SK-N-DZ (cell line): ENCODE data around the gene PTH2.

Source experiments
- DNase-seq: peaks from one replicate; pipeline ENCODE4 v3.0.0-alpha.2; 2015; ENCODE audit warnings: low spot score

The PTH2 gene

DNA sequence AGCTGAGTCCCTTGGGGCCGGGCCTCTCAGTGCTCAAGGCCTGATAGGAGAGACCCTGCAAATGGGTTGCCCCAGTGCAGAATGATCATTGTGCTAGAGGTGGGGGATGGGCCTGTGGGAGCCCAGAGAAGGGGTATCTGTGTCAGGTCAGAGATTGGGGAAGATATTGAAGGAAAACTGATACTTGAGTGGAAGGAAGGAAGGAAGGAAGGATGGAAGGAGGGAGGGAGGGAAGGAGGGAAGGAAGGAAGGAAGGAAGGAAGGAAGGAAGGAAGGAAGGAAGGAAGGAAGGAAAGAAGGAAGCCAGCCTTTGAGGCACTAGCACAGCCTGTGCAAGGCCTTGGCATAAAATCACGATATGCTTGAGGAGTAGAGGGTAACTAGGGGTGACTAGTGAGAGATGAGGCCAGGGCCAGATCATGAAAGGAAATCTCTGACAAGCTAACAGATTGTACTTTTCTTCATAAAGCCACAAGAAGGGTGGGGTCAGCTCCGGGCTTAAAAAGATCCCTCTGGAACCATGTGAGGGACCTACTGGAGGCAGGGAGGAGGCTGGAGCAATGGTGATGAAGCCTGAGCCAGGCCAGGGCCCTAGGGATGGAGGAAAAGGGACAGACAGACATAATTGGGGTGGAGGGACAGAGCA lies 11.4 kb downstream of the PTH2 start:
- DNase-seq = no peak

DNA sequence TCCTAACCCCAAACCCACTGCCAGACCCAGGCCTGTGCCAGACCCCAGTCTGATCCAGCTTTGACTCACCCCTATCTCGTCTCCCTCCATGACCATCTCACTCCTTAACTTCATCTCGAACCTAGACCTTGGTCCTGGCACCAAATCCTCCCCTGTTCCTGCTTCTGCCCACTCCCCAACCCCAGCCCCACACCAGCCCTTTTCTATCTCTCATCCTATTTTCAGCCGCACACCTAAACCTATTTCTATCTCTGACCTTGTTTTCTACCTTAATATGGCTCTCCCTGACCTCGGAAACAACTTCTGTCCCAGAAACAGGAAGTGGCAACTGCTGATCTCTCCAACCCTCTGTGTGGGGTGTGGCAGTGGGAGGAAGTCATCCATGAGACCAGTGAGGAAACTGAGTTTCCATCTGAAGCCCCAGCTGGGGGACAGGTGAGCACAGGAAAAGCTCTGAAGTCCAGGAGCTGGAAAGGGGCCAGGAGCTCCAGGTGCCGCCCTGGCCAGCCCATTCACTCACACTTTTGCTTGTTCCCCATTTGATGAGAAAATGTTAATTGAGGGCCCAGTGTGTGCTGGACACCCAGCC lies 13.7 kb downstream of the PTH2 start:
- no peak for DNase-seq

DNA sequence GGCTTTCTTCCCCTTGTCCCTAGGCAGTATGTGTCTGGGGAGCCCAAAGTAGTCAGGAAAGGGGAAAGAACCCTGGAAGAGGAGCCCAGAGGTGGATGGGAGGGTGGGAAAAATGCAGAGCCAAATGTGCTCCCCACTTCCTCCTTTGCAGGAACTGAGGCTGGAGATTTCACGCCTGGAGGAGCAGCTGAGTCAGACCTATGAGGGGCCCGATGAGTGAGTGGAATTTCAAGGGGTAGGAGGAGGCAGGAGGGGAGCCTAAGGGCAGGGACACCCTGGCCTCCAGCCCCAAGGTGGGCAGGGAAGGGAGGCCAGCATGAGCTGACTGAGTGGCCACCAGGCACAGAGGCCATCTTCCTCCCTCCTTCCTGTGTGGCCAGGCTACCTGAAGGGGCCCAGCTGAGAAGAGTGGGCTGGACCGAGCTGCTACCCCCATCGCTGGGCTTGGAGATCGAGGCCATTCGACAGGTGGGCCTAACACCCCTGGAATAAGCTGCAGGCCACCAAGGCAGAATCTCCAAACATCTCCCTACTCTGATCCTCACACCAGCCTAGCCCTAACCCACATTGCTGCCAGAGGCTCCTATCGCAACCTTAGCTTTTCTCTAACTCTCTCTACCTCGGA lies 14.3 kb downstream of the PTH2 start:
- DNase-seq = no peak

DNA sequence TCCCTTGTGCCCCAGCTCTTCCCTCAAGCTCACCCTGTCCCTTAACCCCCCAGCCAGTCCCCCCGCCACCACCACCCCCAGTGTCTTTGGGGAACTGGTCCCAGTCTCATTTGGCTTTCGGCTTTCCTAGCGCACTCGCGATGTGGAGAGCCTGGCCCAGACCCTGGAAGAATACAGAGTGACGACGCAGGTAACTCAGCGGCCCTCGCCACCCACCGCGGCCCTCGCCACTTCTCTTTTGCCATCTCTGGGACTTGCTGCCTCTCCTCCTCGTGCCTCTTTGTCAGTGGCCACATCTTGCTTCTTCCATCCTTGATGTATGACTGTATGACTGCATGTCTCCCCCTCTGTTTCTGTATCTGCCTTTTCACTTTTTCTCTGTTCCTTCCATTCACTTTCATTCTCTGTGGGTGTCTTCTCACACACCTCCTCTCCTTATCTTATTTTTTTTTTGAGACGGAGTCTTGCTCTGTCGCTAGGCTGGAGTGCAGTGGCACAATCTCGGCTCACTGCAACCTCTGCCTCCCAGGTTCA lies 15.7 kb downstream of the PTH2 start:
- no peak for DNase-seq

DNA sequence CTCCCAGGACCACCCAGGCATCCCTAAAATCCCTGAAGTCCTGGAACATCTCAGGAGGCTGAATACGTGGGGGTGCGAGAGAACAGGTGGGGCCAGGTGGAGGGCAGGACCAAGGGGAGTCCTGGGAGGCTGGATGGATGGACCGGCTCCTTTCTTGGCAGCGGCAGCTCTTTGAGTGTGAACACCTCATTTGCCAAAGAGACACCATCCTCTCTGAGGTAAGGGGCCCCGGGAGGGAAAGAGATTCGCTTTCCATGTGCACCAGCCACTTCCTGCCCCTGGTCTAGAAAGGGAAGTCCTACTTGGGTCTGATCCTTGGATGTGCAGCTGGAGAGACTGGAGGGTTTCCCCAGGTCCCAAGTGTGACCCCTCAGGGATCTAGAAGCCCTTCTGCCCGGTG lies 16.2 kb downstream of the PTH2 start:
- no peak for DNase-seq

DNA sequence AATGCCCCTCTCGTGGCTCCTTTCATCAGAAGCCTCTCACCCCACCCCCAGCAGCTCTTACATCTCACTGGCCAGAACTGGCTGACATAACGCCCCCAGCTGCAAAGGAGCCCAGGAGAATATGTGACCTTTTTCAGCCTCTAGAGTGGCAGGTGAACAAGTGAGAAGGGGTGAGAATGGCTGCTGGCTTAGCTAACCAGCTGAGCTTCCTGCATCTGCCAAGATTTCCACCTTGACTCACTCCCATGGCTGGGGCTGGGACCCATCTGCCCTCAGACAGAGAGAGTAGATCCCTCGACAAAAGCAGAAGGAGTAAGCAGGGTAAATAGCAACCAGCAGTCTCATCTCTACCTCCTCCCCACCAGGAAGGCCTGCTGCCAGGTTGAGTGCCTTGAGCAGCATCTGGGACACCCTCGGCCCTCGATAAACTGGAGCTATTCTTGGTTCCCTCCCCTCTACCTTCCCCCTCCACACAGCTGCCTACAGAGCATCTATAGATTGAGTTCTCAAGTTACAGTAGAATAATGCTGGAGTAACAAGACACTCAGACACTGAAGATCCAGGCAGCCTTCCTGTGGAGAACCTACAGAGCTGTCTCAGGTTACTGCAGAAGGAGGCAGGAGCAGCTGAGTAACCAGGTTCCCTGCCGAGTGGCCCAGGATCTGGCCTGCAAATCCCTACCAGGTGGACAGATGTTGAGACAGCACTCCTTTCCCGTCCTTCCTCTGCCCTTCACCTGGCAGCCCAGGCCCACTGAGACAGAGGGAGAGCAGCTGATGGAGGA lies 19.6 kb downstream of the PTH2 start:
- no peak for DNase-seq

DNA sequence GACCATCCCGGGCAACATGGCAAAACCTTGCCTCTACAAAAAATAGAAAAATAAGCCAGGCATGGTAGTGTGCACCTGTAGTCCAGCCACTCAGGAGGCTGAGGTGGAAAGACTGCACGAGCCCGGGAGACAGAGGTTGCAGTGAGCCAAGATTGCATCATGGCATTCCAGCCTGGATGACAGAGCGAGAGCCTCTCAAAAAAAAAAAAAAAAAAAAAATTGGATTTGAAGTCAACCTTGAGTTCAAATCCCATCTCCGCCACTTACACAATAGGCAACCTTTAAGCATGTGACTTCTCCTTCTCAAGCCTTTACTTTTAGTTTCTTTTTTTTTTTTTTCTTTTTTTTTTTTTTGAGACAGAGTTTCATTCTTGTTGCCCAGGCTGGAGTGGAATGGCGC lies 23.2 kb downstream of the PTH2 start:
- no peak for DNase-seq

DNA sequence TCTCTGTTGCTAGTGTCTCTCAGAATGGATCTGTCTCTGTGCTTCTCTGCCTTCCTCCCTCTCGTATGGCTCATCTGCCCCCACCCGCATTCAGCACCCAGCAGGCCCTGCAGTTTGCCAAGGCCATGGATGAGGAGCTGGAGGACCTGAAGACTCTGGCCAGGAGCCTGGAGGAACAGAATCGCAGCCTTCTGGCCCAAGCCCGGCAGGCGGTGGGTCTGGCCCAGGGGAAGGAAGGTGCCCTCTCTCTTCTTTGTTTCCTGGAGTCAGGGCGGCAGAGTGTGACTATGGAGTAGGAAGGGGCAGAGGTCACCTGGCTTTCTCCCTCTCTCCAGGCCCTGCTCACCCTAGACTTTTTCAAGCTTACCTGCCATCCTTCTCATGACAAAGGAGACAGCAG lies 24.3 kb downstream of the PTH2 start:
- no peak for DNase-seq

DNA sequence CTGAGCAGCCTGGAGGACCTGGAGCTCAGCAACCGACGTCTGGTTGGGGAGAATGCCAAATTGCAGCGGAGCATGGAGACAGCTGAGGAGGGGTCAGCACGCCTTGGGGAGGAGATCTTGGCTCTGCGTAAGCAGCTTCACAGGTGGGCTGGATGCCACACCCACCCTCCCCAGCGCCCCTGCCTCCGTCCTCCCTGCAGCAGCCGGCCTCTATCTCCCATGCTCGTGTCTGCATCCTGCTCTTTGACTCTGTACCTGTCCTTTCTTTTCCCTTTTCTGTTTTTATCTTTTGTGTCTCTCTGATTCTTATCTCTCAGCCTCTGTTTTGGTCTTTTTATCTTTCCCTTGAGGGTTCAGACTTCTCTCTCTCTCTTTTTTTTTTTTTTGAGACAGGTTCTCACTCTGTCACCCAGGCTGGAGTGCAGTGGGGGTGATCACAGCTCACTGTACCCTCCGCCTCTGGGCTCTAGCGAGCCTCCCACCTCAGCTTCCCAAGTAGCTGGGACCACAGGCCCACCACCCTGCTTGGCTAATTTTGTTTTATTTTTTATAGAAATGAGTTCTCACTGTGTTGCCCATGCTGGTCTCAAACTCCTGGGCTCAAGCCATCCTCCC lies 25.1 kb downstream of the PTH2 start:
- DNase-seq = no peak

DNA sequence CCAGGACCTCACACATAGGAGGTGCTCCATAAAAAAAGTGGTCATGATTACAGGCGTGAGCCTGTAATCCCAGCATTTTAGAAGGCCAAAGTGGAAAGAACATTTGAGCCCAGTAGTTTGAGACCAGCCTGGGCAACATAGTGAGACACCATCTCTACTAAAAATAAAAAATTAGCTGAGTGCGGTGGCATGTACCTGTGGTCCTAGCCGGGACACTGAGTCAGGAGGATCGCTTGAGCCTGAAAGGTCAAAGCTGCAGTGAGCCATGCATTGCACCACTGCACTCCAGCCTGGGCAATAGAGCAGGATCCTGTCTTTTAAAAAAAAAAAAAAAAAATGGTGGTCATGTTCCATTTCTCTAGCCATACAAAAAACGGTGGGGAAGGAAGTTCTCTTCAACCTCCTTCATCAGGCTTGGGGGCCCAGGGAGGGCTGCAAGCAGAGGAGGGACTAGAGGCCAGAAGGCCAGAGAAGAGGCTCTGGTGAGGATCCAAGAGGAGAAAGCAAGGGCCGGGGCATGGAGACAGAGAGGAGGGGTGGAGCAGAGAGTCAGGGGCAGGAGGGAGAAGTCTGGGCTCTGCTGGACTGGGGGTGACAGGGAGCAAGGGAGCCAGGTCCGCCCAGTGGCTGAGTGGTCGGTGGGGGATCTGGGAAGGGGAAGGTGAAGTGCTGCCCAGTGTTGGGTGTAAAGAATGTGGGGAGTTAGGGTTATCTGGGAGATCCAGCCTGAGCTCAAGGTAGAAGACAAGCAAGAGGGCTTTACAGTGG lies 26.3 kb downstream of the PTH2 start:
- no peak for DNase-seq

DNA sequence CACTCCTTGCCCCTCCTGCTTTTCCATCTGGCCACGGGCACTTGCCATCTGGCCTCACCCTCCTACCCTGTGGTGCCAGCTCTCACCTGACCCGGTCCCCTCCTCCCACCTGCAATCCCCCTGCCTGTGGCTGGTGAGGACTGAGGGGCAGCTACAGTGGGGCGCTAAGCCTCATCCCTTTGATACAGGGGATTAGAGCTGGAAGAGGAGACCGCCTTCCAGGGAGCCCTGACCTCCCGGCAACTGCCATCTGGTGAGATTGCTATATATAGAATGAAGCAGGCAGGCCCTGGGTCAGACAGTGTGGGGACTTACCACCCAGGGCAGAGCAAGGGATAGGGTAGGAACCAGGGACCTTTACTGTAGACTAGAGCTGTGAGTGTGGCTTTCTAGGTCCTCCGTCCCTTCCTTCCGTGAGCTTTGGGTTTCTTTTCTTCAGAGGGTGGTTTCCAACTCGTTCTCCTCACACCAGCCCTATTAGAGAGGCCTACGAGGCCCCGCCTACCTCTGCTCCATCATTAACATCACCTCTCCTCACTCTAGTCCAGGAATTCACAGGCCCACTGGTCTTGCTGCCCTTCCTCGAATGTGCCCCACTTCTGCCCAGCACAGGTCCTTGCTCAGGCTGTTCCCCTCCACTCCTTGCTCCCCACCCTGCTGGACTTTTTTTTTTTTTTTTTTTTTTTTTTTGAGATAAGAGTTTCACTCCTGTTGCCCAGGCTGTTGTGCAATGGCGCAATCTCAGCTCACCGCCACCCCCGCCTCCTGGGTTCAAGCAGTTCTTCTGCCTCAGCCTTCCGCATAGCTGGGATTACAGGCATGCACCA lies 27.4 kb downstream of the PTH2 start:
- DNase-seq = no peak

DNA sequence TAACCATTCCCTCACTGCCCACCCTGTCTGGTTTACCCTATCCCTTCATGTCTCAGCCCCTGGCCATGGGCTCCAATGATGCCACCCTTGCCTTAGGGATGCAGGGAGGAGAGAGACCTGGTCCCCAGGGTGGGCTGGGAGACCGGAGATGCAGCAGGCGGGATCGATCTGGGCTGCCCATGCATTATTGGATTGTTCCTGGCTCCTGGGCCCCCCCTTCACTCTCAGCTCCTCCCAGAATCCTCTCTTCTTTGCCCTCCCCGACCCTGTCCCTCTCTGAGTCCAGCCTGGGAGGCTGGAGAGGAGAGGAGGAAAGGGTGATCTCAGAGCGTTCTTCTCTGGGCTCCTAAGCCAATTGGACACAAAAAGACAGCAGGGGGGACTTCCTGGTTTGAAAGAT lies 29.4 kb downstream of the PTH2 start:
- no peak for DNase-seq

DNA sequence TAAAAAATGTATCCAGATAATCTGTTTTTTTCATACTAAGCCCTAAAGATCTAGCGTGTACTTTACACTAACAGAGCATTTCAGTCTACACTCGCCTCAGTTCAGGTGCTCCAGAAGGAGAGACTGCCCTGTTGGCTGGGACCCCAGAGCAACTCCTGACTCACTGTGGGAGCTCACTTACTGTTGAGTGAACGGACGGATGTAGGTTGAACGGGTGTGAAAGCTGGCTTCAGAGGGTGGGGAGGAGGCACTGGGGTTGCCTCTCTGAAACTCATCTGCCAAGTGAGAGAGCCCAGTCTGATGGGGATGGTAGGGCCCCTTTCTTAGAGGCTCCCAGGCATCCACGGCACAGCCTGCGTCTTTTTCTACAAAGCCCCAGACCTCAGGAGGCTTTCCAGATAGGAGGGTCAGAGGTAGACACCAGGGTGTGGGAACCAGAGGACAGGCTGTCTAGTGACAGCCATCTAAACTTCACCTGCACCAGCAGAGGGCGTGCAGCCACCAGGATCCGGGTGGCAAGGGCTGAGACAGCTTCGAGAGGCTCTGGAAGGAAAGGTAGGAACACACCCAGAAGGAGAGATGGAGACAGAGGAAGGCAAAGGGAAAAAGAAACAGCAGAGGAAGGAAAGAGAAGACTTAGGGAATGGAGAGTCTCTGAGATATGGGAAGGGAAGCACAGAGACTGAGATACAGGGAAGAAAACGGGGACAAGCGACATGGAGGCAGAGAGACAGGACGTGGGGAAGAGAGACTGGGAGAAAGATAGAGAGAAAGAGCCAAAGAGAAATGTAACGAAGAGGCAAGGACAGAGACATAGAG lies 31.5 kb downstream of the PTH2 start:
- DNase-seq = peak; percentile 71

DNA sequence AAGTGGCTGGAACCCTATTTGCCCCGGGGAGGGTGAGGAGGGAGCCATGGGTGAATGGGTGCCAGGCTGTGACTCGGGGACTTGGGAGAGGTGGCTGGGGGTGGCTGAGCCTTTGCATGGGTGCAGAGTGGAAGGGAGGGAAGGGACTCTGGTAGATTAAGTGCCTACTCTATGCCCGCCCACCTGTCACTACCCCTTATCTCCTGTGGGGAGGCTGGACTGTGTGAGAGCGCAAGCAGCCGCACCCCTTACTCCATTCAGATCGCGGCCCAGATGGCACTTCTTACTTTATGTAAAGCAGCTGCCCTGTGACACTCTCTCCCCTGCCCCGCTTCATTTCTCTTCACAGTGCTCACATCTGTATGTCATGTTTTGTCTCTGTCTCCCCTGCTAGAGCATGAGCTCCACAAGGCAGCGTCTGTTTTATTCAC lies 32.3 kb downstream of the PTH2 start:
- DNase-seq = no peak

DNA sequence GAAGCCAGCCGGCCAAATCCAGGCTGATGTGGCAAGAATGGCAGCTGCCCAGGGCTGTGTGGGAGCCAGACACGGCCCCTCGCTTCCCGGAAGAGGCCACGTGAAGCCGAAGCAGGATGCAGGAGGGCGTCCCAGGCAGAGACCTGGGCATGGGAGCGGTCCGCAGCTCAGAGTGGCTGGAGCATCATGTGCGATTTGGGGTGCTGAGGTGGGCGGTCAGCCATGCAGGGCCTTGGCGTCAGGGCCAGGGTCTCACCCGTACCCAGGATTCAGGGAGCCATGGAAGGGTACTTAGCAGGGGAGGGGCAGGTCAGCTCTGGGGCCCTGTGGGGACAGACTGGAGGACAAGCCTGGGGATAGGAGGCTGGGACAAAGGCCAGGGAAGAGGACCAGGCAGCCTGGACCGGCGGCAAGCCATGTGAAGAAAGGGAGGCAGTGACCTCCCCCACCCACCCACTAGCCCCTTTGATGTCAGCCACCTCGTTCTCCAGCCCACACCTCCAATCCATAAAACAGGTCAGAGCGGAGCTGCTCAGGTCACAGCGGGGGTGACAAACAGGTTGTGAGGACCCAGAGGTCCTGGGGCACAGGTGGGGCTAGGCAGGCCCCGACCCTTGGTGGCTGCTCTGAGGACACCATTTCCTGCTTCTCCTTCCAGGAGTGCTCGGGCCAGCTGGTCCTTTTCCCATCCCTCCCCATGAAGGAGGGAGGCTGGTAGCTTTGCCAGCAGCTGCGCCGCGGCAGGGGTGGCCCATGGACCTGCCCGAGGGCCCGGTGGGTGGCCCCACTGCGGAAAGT lies 32.9 kb downstream of the PTH2 start:
- DNase-seq = no peak

DNA sequence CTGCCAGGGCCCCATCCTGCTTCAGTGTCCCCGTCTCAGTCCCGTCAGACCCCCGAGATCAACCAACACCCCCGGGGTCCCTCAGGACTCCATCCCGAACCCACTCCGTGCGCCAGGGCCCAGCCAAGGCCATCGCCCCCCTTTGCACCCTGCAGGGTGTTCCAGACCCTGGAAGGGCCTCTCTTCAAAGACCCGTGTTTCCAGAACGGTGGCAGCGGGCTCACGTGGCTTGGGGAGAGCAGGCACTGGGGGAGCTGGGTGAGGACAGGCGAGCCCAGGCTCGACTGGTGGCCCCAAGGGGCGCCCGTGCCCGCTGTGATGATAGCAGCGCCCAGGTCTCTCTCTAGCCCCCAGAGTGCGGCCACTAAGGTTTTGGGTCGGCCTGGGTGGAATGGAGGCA lies 33.8 kb downstream of the PTH2 start:
- no peak for DNase-seq

DNA sequence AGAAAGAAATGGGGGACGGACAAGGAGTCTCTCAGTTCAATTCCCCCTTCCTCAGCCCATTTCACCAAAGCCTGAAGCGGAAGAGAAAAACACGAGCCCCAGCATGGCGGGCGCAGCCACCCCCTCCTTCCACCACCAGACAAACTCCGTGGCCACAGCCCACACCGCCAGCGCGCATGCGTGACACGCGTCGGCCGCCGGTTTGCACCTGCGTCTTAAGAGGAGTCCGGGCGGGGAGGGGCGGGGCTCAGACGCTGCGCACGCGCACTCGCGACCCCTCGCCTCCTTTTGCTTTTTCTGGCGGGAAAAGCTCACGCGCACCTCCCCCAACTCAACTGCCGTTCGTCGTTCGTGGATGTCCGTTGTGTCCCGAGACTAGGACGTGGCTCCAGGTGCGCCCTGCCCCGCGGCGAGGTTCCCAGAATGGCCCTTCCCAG lies 35.3 kb downstream of the PTH2 start, which contains the start of gene KASH5:
TSS of gene KASH5 (plus strand) at position 314 of the 437 bp plus-strand sequence. CDS start 2,635 bp downstream, outside the sequence.
- DNase-seq = no peak

DNA sequence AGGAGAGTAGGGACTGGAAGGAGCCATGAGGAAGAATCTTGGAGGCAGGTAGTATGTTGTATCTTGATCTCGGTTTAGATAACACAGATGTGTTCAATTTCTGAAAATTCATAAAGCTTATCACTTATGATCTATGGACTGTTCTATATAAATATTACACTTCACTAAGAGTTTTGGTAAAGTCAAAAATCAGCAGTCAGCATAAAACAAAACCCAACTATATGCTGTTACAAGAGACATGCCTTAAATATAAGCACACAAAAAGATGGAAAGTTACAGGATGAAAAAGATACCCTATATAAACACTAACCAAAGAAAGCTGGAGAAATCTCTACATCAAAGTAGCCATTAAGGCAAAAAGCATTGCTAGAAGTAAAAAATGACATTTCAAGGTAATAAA lies 39.6 kb downstream of the PTH2 start:
- DNase-seq = no peak
